HCT116 (cell line): Measurements from ENCODE around the gene HDGF. TPM values are rescaled to one million over a fixed set of nuclear protein-coding genes. Genes with fewer than 3 reads are reported as not detected.

Experiments used
- ATAC-seq: fragments of 200-7000 bp; cut with Tn5 transposase; 2 replicates; pipeline ENCODE4 v1.9.1; 2020; ENCODE audit warnings: mild to moderate bottlenecking, moderate library complexity
- BruUV-seq: library from RNA; stranded (reverse); fragments of 400-500 nt; replicated peaks from 2 replicates; lab custom pipeline; 2021; lab: Mats Ljungman, UMichigan
- CTCF ChIA-PET: fragments of 300-600 bp; sonication (Branson Sonifier 250); formaldehyde crosslinking; loops from one replicate; lab custom pipeline; 2021; ENCODE audit warnings: antibody characterized with exemption; lab: Charles Lee
- POLR2A ChIA-PET: fragments of 300-600, 350-600 bp; sonication (Branson Sonifier 250); formaldehyde crosslinking; loops from one replicate; lab custom pipeline; 2021; ENCODE audit warnings: antibody characterized with exemption; lab: Charles Lee
- RAD21 ChIA-PET, 2 experiments: fragments of 300-600 bp; sonication (Branson Sonifier 250); formaldehyde crosslinking; loops; one replicate each; lab custom pipeline; 2023; ENCODE audit warnings: low total read pairs in 2 of 2; ENCODE audit not compliant: uncharacterized antibody in 2 of 2, unreplicated experiment in 2 of 2, low non-redundant PET in 1 of 2; lab: Charles Lee
- DNase-seq: peaks from one replicate; pipeline ENCODE4 v3.0.0-alpha.2; 2010; ENCODE audit warnings: low read depth, low spot score
- H2AFZ ChIP-seq: fragments of 200-600 bp; shearing (Covaris generic), sonication (generic); 2 replicates; pipeline ENCODE4 v1.6.1; 2017; ENCODE audit warnings: low read depth, mixed run types, mixed read lengths, antibody characterized with exemption, low read length; ENCODE audit not compliant: poor library complexity, severe bottlenecking
- H3K27ac ChIP-seq: 2 replicates; pipeline ENCODE4 v1.5.1; 2012; ENCODE audit warnings: low read depth, low read length
- H3K27me3 ChIP-seq: fragments of 200-600 bp; sonication (generic); 2 replicates; pipeline ENCODE4 v1.6.1; 2016; ENCODE audit warnings: mixed run types, low read length, mixed read lengths; ENCODE audit not compliant: insufficient read depth
- H3K36me3 ChIP-seq, 2 experiments: fragments of 200-500 bp in 1 of 2; fragments of 200-600 bp in 1 of 2; sonication (Bioruptor generic) in 1 of 2; sonication (generic) in 1 of 2; 2 replicates each; pipeline versions ENCODE4 v1.5.1 to v1.6.1; 2014 to 2016; ENCODE audit warnings: low read length in 2 of 2, inconsistent platforms in 1 of 2, mixed read lengths in 1 of 2, mixed run types in 1 of 2; ENCODE audit not compliant: insufficient read depth in 2 of 2, control insufficient read depth in 1 of 2
- H3K4me1 ChIP-seq, 2 experiments: fragments of 200-600 bp in 1 of 2; sonication (generic) in 1 of 2; 2 replicates each; pipeline versions ENCODE4 v1.5.1 to v1.6.1; 2012 to 2017; ENCODE audit warnings: low read length in 2 of 2, inconsistent platforms in 1 of 2, mild to moderate bottlenecking in 1 of 2, mixed read lengths in 1 of 2, mixed run types in 1 of 2, moderate library complexity in 1 of 2; ENCODE audit not compliant: insufficient read depth in 2 of 2, control insufficient read depth in 1 of 2
- H3K4me2 ChIP-seq: fragments of 200-600 bp; sonication (generic); 2 replicates; pipeline ENCODE4 v1.6.1; 2017; ENCODE audit warnings: mixed run types, low read length, mixed read lengths
- H3K4me3 ChIP-seq, 2 experiments: fragments of 200-600 bp in 1 of 2; sonication (generic) in 1 of 2; replicated peaks in 1 of 2; 2 replicates each; pipeline ENCODE4 v1.5.1; 2011 to 2016; ENCODE audit warnings: low read length in 2 of 2, control low read depth in 1 of 2, low read depth in 1 of 2, mild to moderate bottlenecking in 1 of 2, mixed read lengths in 1 of 2, mixed run types in 1 of 2
- H3K79me2 ChIP-seq: fragments of 200-600 bp; sonication (generic); 2 replicates; pipeline ENCODE4 v1.6.1; 2017; ENCODE audit warnings: mild to moderate bottlenecking, mixed run types, low read length, moderate library complexity, mixed read lengths; ENCODE audit not compliant: insufficient read depth
- H3K9ac ChIP-seq: fragments of 200-600 bp; sonication (generic); 2 replicates; pipeline ENCODE4 v1.6.1; 2016; ENCODE audit warnings: low read length, mixed read lengths
- H3K9me2 ChIP-seq: fragments of 200-600 bp; sonication (generic), shearing (Covaris generic); 2 replicates; pipeline ENCODE4 v1.6.1; 2017; ENCODE audit warnings: mixed run types, mild to moderate bottlenecking, moderate library complexity; ENCODE audit not compliant: insufficient read depth
- H3K9me3 ChIP-seq, 2 experiments: fragments of 200-500 bp in 1 of 2; fragments of 200-600 bp in 1 of 2; sonication (Bioruptor generic) in 1 of 2; sonication (generic) in 1 of 2; 2 replicates each; pipeline ENCODE4 v1.6.1; 2014 to 2017; ENCODE audit warnings: low read length in 2 of 2, mixed read lengths in 2 of 2, inconsistent platforms in 1 of 2, low read depth in 1 of 2, mild to moderate bottlenecking in 1 of 2, mixed run types in 1 of 2, moderate library complexity in 1 of 2; ENCODE audit not compliant: control insufficient read depth in 1 of 2, insufficient read depth in 1 of 2
- H4K20me1 ChIP-seq: fragments of 200-600 bp; sonication (generic), shearing (Covaris generic); 2 replicates; pipeline ENCODE4 v1.6.1; 2017; ENCODE audit warnings: mixed run types, mild to moderate bottlenecking, moderate library complexity; ENCODE audit not compliant: insufficient read depth
- ATF3 ChIP-seq: IDR thresholded peaks from 2 replicates; pipeline ENCODE4 v1.6.1; 2012
- POLR2AphosphoS5 ChIP-seq: IDR thresholded peaks from 2 replicates; pipeline ENCODE4 v1.6.1; 2011; ENCODE audit warnings: mild to moderate bottlenecking, low read depth, low read length, moderate library complexity
- ZFX ChIP-seq: fragments of 450-650 bp; IDR thresholded peaks from 2 replicates; pipeline ENCODE4 v1.6.1; 2017
- ZNF274 ChIP-seq: fragments of 200-500 bp; sonication (Bioruptor generic); IDR thresholded peaks from 2 replicates; pipeline ENCODE4 v1.6.1; 2014; ENCODE audit warnings: mild to moderate bottlenecking, low read depth, low read length, inconsistent platforms
- intact Hi-C: fragments of 100-400 bp; cut with micrococcal nuclease; formaldehyde crosslinking; loops from 2 replicates; pipeline ENCODE4 v1.10.0; 2022
- total RNA-seq: library from RNA; stranded (reverse); gene quantifications from one replicate; pipeline ENCODE4 v1.2.1, GENCODE V29; 2021; ENCODE audit not compliant: unreplicated experiment

HDGF gene
- total RNA-seq, 1 experiment from 2014 or later, result 304 TPM

GRCh38 chr1:156750711-156751450 is 594 bp downstream of the HDGF start (continued):
- no peak for TF ChIP-seq ATF3

GRCh38 chr1:156750191-156750672 is 1.2 kb downstream of the HDGF start:
- peaks cover 79% of the 10 kb centered on the region for H3K79me2 ChIP-seq
- H3K36me3 ChIP-seq, result peaks cover 0 to 5% of the 10 kb centered on the region in 2 experiments; a peak in 1 of 4 replicates
- no peaks in the 10 kb centered on the region for H3K27me3 ChIP-seq
- TF ChIP-seq ZFX, result no peak
- peak; percentile 53; the same call in 1 of the 2 replicates for TF ChIP-seq POLR2AphosphoS5
- no peak for TF ChIP-seq ZNF274
- no peaks in the 10 kb centered on the region for H4K20me1 ChIP-seq
- H3K27ac ChIP-seq, result peak overlapping the region; percentile 99
- H3K9ac ChIP-seq, result peak overlapping the region; percentile 94
- peak overlapping the region; percentile 67 to 97 for H3K4me3 ChIP-seq
- ChIA-PET CTCF (interaction anchor here (1.1 to 1.2 kb wide), 2 partner anchors 22 to 23 kb away, joined by 3 read pairs; partner anchors contain the start of genes ISG20L2 and METTL25B), POLR2A (interaction anchor here (0.7 to 1.1 kb wide), 2 partner anchors 9 to 17 kb away, joined by 3 read pairs; partner anchors contain the start of genes MRPL24 and PRCC), RAD21 (no interaction called here)
- H3K4me2 ChIP-seq, result peak overlapping the region; percentile 97
- BruUV-seq, result no TSS peak
- DNase-seq, result no peak
- no peak overlapping the region for H2AFZ ChIP-seq
- intact Hi-C loops, result no loop called here
- ATAC-seq, result 0 out of 2 replicates have a peak, but pooled peaks have one; percentile 7
- no peaks in the 10 kb centered on the region for H3K9me3 ChIP-seq
- H3K9me2 ChIP-seq, result no peaks in the 10 kb centered on the region
- peaks cover 29 to 61% of the 10 kb centered on the region in 2 experiments for H3K4me1 ChIP-seq
